ENCODE results near the gene TARBP2.

DNA sequence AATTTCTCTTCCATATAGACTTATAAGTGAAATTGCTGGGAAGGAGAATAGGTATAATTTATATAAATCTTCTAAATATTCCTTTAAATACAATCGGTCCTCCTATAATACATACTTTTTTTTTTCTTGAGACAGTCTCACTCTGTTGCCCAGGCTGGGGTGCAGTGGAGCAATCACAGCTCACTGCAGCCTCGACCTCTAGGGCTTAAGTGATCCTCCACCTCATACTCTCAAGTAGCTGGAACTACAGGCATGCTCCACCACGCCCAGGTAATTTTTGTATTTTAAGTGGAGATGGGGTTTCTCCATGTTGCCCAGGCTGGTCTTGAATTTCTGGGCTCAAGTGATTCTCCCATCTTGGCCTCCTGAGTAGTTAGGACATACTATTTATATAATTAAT, 35.9 kb downstream of the TARBP2 start:
- TF ChIP-seq POLR2A (IDR thresholded peaks at IDR 0.05) (no peak), POLR2AphosphoS5 (IDR thresholded peaks at IDR 0.05) (no peak), CTCF (IDR thresholded peaks at IDR 0.05) (no peak), EP300 (IDR thresholded peaks at IDR 0.05) (no peak)

Measured in upper lobe of left lung (tissue), 4 donors.